HCT116 (cell line): Measurements from ENCODE around the gene TCF15. TPM values are rescaled to one million over a fixed set of nuclear protein-coding genes. Genes with fewer than 3 reads are reported as not detected.

ENCODE experiments used
- ATAC-seq: fragments of 200-7000 bp; cut with Tn5 transposase; 2 replicates; pipeline ENCODE4 v1.9.1; 2020; ENCODE audit warnings: mild to moderate bottlenecking, moderate library complexity
- BruUV-seq: library from RNA; stranded (reverse); fragments of 400-500 nt; replicated peaks from 2 replicates; lab custom pipeline; 2021; lab: Mats Ljungman, UMichigan
- CTCF ChIA-PET: fragments of 300-600 bp; sonication (Branson Sonifier 250); formaldehyde crosslinking; loops from one replicate; lab custom pipeline; 2021; ENCODE audit warnings: antibody characterized with exemption; lab: Charles Lee
- POLR2A ChIA-PET: fragments of 300-600, 350-600 bp; sonication (Branson Sonifier 250); formaldehyde crosslinking; loops from one replicate; lab custom pipeline; 2021; ENCODE audit warnings: antibody characterized with exemption; lab: Charles Lee
- RAD21 ChIA-PET, 2 experiments: fragments of 300-600 bp; sonication (Branson Sonifier 250); formaldehyde crosslinking; loops; one replicate each; lab custom pipeline; 2023; ENCODE audit warnings: low total read pairs in 2 of 2; ENCODE audit not compliant: uncharacterized antibody in 2 of 2, unreplicated experiment in 2 of 2, low non-redundant PET in 1 of 2; lab: Charles Lee
- DNase-seq: peaks from one replicate; pipeline ENCODE4 v3.0.0-alpha.2; 2010; ENCODE audit warnings: low read depth, low spot score
- H2AFZ ChIP-seq: fragments of 200-600 bp; shearing (Covaris generic), sonication (generic); 2 replicates; pipeline ENCODE4 v1.6.1; 2017; ENCODE audit warnings: low read depth, mixed run types, mixed read lengths, antibody characterized with exemption, low read length; ENCODE audit not compliant: poor library complexity, severe bottlenecking
- H3K27ac ChIP-seq: 2 replicates; pipeline ENCODE4 v1.5.1; 2012; ENCODE audit warnings: low read depth, low read length
- H3K27me3 ChIP-seq: fragments of 200-600 bp; sonication (generic); 2 replicates; pipeline ENCODE4 v1.6.1; 2016; ENCODE audit warnings: mixed run types, low read length, mixed read lengths; ENCODE audit not compliant: insufficient read depth
- H3K36me3 ChIP-seq, 2 experiments: fragments of 200-500 bp in 1 of 2; fragments of 200-600 bp in 1 of 2; sonication (Bioruptor generic) in 1 of 2; sonication (generic) in 1 of 2; 2 replicates each; pipeline versions ENCODE4 v1.5.1 to v1.6.1; 2014 to 2016; ENCODE audit warnings: low read length in 2 of 2, inconsistent platforms in 1 of 2, mixed read lengths in 1 of 2, mixed run types in 1 of 2; ENCODE audit not compliant: insufficient read depth in 2 of 2, control insufficient read depth in 1 of 2
- H3K4me1 ChIP-seq, 2 experiments: fragments of 200-600 bp in 1 of 2; sonication (generic) in 1 of 2; 2 replicates each; pipeline versions ENCODE4 v1.5.1 to v1.6.1; 2012 to 2017; ENCODE audit warnings: low read length in 2 of 2, inconsistent platforms in 1 of 2, mild to moderate bottlenecking in 1 of 2, mixed read lengths in 1 of 2, mixed run types in 1 of 2, moderate library complexity in 1 of 2; ENCODE audit not compliant: insufficient read depth in 2 of 2, control insufficient read depth in 1 of 2
- H3K4me2 ChIP-seq: fragments of 200-600 bp; sonication (generic); 2 replicates; pipeline ENCODE4 v1.6.1; 2017; ENCODE audit warnings: mixed run types, low read length, mixed read lengths
- H3K4me3 ChIP-seq, 2 experiments: fragments of 200-600 bp in 1 of 2; sonication (generic) in 1 of 2; replicated peaks in 1 of 2; 2 replicates each; pipeline ENCODE4 v1.5.1; 2011 to 2016; ENCODE audit warnings: low read length in 2 of 2, control low read depth in 1 of 2, low read depth in 1 of 2, mild to moderate bottlenecking in 1 of 2, mixed read lengths in 1 of 2, mixed run types in 1 of 2
- H3K79me2 ChIP-seq: fragments of 200-600 bp; sonication (generic); 2 replicates; pipeline ENCODE4 v1.6.1; 2017; ENCODE audit warnings: mild to moderate bottlenecking, mixed run types, low read length, moderate library complexity, mixed read lengths; ENCODE audit not compliant: insufficient read depth
- H3K9ac ChIP-seq: fragments of 200-600 bp; sonication (generic); 2 replicates; pipeline ENCODE4 v1.6.1; 2016; ENCODE audit warnings: low read length, mixed read lengths
- H3K9me2 ChIP-seq: fragments of 200-600 bp; sonication (generic), shearing (Covaris generic); 2 replicates; pipeline ENCODE4 v1.6.1; 2017; ENCODE audit warnings: mixed run types, mild to moderate bottlenecking, moderate library complexity; ENCODE audit not compliant: insufficient read depth
- H3K9me3 ChIP-seq, 2 experiments: fragments of 200-500 bp in 1 of 2; fragments of 200-600 bp in 1 of 2; sonication (Bioruptor generic) in 1 of 2; sonication (generic) in 1 of 2; 2 replicates each; pipeline ENCODE4 v1.6.1; 2014 to 2017; ENCODE audit warnings: low read length in 2 of 2, mixed read lengths in 2 of 2, inconsistent platforms in 1 of 2, low read depth in 1 of 2, mild to moderate bottlenecking in 1 of 2, mixed run types in 1 of 2, moderate library complexity in 1 of 2; ENCODE audit not compliant: control insufficient read depth in 1 of 2, insufficient read depth in 1 of 2
- H4K20me1 ChIP-seq: fragments of 200-600 bp; sonication (generic), shearing (Covaris generic); 2 replicates; pipeline ENCODE4 v1.6.1; 2017; ENCODE audit warnings: mixed run types, mild to moderate bottlenecking, moderate library complexity; ENCODE audit not compliant: insufficient read depth
- CEBPB ChIP-seq: IDR thresholded peaks from 2 replicates; pipeline ENCODE4 v1.6.1; 2012; ENCODE audit warnings: low read depth
- POLR2A ChIP-seq: IDR thresholded peaks from 2 replicates; pipeline ENCODE4 v1.7.0; 2011; ENCODE audit warnings: borderline replicate concordance; ENCODE audit not compliant: insufficient read depth, insufficient read length; ENCODE audit errors: extremely low read depth
- POLR2AphosphoS5 ChIP-seq: IDR thresholded peaks from 2 replicates; pipeline ENCODE4 v1.6.1; 2011; ENCODE audit warnings: mild to moderate bottlenecking, low read depth, low read length, moderate library complexity
- RAD21 ChIP-seq: IDR thresholded peaks from 2 replicates; pipeline ENCODE4 v1.6.1; 2012; ENCODE audit warnings: low read depth, mild to moderate bottlenecking
- REST ChIP-seq: IDR thresholded peaks from 2 replicates; pipeline ENCODE4 v1.6.1; 2012; ENCODE audit warnings: low read depth
- SIN3A ChIP-seq: IDR thresholded peaks from 2 replicates; pipeline ENCODE4 v1.6.1; 2012; ENCODE audit warnings: low read depth
- SRF ChIP-seq: IDR thresholded peaks from 2 replicates; pipeline ENCODE4 v1.6.1; 2012; ENCODE audit warnings: low read depth
- YY1 ChIP-seq: IDR thresholded peaks from 2 replicates; pipeline ENCODE4 v1.6.1; 2011; ENCODE audit warnings: low read length, low read depth, moderate library complexity, mild to moderate bottlenecking; ENCODE audit not compliant: insufficient replicate concordance; ENCODE audit errors: extremely low read depth
- intact Hi-C: fragments of 100-400 bp; cut with micrococcal nuclease; formaldehyde crosslinking; loops from 2 replicates; pipeline ENCODE4 v1.10.0; 2022
- total RNA-seq: library from RNA; stranded (reverse); gene quantifications from one replicate; pipeline ENCODE4 v1.2.1, GENCODE V29; 2021; ENCODE audit not compliant: unreplicated experiment
- TF ChIP-seq, protein P1 (sequence below): IDR thresholded peaks from 2 replicates; pipeline ENCODE4 v1.6.1; 2011; ENCODE audit warnings: mild to moderate bottlenecking, low read length, moderate library complexity; ENCODE audit not compliant: insufficient replicate concordance; ENCODE audit errors: extremely low read depth

The TCF15 gene
- total RNA-seq, 1 experiment from 2014 or later = not detected

GRCh38 chr20:650281-650680, 40.2 kb upstream of the TCF15 start:
- POLR2A ChIA-PET = no interaction called here
- H3K9ac ChIP-seq = no peak overlapping the region
- H3K27me3 ChIP-seq = no peaks in the 10 kb centered on the region
- CTCF ChIA-PET = interaction anchor here (2.4 kb wide), 1 partner anchor 17 kb away, joined by 11 read pairs; no protein-coding TSS in a partner anchor
- no peak overlapping the region for H3K4me2 ChIP-seq
- H3K4me1 ChIP-seq = peaks cover 21 to 54% of the 10 kb centered on the region in 2 experiments
- no peak overlapping the region for H3K4me3 ChIP-seq
- peaks cover 18 to 42% of the 10 kb centered on the region in 2 experiments for H3K36me3 ChIP-seq
- H4K20me1 ChIP-seq = peaks cover 3% of the 10 kb centered on the region; the same call in 1 of the 2 replicates
- BruUV-seq = no TSS peak
- H3K79me2 ChIP-seq = peaks cover 64% of the 10 kb centered on the region
- RAD21 ChIA-PET = no interaction called here
- no peaks in the 10 kb centered on the region for H3K9me2 ChIP-seq
- DNase-seq (no peak), ATAC-seq (no peak)
- no peak overlapping the region for H2AFZ ChIP-seq
- no peak overlapping the region for H3K27ac ChIP-seq
- peaks cover 4 to 17% of the 10 kb centered on the region in 2 experiments; a peak in 2 of 4 replicates for H3K9me3 ChIP-seq
- intact Hi-C loops = no loop called here
- TF ChIP-seq YY1 = no peak
- TF ChIP-seq, protein P1, sequence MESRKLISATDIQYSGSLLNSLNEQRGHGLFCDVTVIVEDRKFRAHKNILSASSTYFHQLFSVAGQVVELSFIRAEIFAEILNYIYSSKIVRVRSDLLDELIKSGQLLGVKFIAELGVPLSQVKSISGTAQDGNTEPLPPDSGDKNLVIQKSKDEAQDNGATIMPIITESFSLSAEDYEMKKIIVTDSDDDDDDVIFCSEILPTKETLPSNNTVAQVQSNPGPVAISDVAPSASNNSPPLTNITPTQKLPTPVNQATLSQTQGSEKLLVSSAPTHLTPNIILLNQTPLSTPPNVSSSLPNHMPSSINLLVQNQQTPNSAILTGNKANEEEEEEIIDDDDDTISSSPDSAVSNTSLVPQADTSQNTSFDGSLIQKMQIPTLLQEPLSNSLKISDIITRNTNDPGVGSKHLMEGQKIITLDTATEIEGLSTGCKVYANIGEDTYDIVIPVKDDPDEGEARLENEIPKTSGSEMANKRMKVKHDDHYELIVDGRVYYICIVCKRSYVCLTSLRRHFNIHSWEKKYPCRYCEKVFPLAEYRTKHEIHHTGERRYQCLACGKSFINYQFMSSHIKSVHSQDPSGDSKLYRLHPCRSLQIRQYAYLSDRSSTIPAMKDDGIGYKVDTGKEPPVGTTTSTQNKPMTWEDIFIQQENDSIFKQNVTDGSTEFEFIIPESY = no peak
- no peak for TF ChIP-seq RAD21
- TF ChIP-seq SIN3A = no peak
- no peak for TF ChIP-seq CEBPB
- TF ChIP-seq SRF = no peak
- TF ChIP-seq POLR2AphosphoS5 = no peak
- no peak for TF ChIP-seq POLR2A
- TF ChIP-seq REST = no peak
